Testis (tissue), 3 donors: ENCODE results near the gene PAF1. TPM values are rescaled to one million over a fixed set of nuclear protein-coding genes. Genes with fewer than 3 reads are reported as not detected.

Experiments
- DNase-seq: peaks from one replicate; pipeline ENCODE4 v3.0.0-alpha.2; 2019
- H3K27ac ChIP-seq, 2 donors: fragments of 200-600 bp; sonication (generic); one replicate each; pipeline ENCODE4 v1.5.1; 2019
- H3K27me3 ChIP-seq: fragments of 200-600 bp; sonication (generic); one replicate; pipeline ENCODE4 v1.5.1; 2019
- H3K36me3 ChIP-seq: fragments of 200-600 bp; sonication (generic); one replicate; pipeline ENCODE4 v1.5.1; 2017; ENCODE audit warnings: low read depth; ENCODE audit errors: missing control alignments
- H3K4me1 ChIP-seq: fragments of 200-600 bp; sonication (generic); one replicate; pipeline ENCODE4 v1.5.1; 2019
- H3K4me3 ChIP-seq, 2 donors: fragments of 200-600 bp; sonication (generic); one replicate each; pipeline ENCODE4 v1.5.1; 2017 to 2019
- H3K9me3 ChIP-seq: fragments of 200-600 bp; sonication (generic); one replicate; pipeline ENCODE4 v1.5.1; 2017
- POLR2A ChIP-seq: fragments of 450-650 bp; IDR thresholded peaks from one replicate; pipeline ENCODE4 v1.6.1; 2017; ENCODE audit warnings: antibody characterized with exemption, mild to moderate bottlenecking, moderate library complexity
- WGBS, 2 donors: methylation state at CpG; one replicate each; pipeline ENCODE4 v1.1.5; 2018; 5-methylcytosine and 5-hydroxymethylcytosine counted together
- intact Hi-C: fragments of 100-400 bp; cut with DNase I; formaldehyde crosslinking; loops from one replicate; pipeline ENCODE4 v1.15.1; 2023; ENCODE audit warnings: low total_unique reads
- polyA plus RNA-seq: library from polyadenylated mRNA; stranded (reverse); fragments of 350-450 nt; fragmentation: Illumina TruSeq; extraction: RNeasy Lipid Tissue Mini Kit (QIAGEN cat#74804); gene quantifications from one replicate; pipeline ENCODE4 v1.2.3, GENCODE V29; 2014; ENCODE audit warnings: low read depth, low replicate concordance; ENCODE audit not compliant: insufficient read depth
- total RNA-seq, 2 donors: library from RNA; depleted of rRNA; stranded (reverse); fragments of >200 nt; gene quantifications; one replicate each; pipeline ENCODE4 v1.2.3, GENCODE V29; 2016
- TF ChIP-seq, protein P1 (sequence below), 3 experiments: fragments of 450-650 bp in 2 of 3; fragments of 200-600 bp in 1 of 3; sonication (generic) in 1 of 3; IDR thresholded peaks; one replicate each; pipeline ENCODE4 v1.5.1; 2016 to 2019; ENCODE audit warnings: antibody characterized with exemption in 3 of 3, mild to moderate bottlenecking in 2 of 3, moderate library complexity in 1 of 3

The PAF1 gene
- total and polyA plus RNA-seq, 3 donors from 2014 or later, result 70.7 to 154 (median 74.6) TPM

DNA sequence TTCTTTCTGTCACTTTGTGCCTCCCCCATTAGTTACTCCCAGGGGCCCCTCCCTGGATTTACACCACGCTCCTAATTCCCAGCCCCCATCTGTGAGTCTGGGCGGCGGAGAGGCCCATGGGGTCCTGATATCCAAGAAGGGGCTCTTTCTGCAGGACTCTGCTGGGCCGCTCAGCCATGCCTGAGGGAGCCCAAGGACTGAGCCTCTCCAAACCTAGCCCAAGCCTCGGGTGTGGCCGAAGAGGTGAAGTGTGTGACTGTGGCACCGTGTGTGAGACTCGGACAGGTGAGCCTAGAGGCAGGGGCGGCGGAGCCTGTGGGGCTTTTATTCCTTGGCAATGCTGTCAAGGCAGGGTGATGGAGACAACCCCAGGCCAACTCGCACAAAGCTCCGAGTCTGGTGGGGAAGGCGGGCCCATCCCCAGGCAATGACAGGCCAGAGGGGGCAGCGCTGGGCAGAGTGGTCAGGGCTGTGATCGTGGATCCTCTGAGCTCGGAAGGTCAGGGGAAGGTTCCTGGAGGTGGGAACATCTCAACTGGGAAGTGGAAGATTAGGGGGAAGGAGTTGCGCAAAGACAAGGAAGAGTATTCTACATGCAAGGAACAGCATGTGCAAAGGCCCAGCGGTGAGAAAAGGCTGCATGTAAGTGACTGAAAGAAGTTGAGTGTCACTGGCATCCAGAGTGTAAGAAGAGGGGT is 23.2 kb upstream of the PAF1 start:
- TF ChIP-seq, protein P1, sequence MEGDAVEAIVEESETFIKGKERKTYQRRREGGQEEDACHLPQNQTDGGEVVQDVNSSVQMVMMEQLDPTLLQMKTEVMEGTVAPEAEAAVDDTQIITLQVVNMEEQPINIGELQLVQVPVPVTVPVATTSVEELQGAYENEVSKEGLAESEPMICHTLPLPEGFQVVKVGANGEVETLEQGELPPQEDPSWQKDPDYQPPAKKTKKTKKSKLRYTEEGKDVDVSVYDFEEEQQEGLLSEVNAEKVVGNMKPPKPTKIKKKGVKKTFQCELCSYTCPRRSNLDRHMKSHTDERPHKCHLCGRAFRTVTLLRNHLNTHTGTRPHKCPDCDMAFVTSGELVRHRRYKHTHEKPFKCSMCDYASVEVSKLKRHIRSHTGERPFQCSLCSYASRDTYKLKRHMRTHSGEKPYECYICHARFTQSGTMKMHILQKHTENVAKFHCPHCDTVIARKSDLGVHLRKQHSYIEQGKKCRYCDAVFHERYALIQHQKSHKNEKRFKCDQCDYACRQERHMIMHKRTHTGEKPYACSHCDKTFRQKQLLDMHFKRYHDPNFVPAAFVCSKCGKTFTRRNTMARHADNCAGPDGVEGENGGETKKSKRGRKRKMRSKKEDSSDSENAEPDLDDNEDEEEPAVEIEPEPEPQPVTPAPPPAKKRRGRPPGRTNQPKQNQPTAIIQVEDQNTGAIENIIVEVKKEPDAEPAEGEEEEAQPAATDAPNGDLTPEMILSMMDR (IDR thresholded peaks at IDR 0.05), result no peak
- TF ChIP-seq POLR2A, result no peak
- no peaks in the 10 kb centered on the region for H3K36me3 ChIP-seq
- no peaks in the 10 kb centered on the region for H3K9me3 ChIP-seq
- intact Hi-C loops, result no loop called here
- DNase-seq, result no peak
- WGBS, 2 donors, result 29 to 41% methylated on average over 18 of the region's 18 CpGs
- peak overlapping the region; percentile 69 to 89 for H3K4me3 ChIP-seq
- peak overlapping the region; percentile 92 to 94 for H3K27ac ChIP-seq
- H3K27me3 ChIP-seq, result no peaks in the 10 kb centered on the region
- H3K4me1 ChIP-seq, result peaks cover 18% of the 10 kb centered on the region

DNA sequence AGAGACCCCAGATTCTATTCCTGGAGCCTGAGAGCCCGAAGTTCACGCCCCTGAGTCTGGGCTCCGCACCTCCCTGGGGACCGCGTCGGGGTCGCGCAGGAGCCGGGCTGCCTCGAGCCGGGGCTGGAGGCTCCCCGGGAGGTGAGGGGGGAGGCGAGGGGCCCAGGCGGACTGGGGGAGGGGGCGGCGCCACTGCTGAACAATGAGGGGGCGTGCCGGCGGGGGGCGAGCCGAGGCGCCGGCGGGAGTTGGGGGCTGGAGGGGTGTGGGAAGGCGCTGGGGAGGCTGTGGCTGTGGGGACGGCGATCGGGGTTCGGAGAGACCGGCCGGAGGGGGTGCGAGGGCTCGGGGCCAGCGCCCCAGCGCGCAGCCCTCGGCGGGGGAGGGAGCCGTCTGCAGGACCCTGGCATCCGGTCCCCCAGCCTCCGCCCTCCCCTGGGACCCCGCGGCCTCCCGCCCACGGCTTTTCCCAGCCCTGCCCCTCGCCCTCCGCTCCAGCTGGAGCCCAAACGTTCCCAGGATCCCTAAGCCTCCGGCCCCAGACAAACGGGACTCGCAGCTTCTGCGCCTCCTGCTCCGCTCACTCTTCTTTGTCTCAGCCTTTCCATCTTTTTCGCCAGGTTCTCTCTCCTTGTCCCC is 22.5 kb upstream of the PAF1 start:
- no peaks in the 10 kb centered on the region for H3K36me3 ChIP-seq
- TF ChIP-seq, protein P1 (IDR thresholded peaks at IDR 0.05), result no peak
- no peak for TF ChIP-seq POLR2A
- intact Hi-C loops, result no loop called here
- no peaks in the 10 kb centered on the region for H3K27me3 ChIP-seq
- peak overlapping the region; percentile 69 to 89 for H3K4me3 ChIP-seq
- peaks cover 18% of the 10 kb centered on the region for H3K4me1 ChIP-seq
- no peaks in the 10 kb centered on the region for H3K9me3 ChIP-seq
- H3K27ac ChIP-seq, result peak overlapping the region; percentile 92 to 94
- peak; percentile 61 for DNase-seq
- WGBS, 2 donors, result 1% methylated on average over 17 to 47 of the region's 54 CpGs

DNA sequence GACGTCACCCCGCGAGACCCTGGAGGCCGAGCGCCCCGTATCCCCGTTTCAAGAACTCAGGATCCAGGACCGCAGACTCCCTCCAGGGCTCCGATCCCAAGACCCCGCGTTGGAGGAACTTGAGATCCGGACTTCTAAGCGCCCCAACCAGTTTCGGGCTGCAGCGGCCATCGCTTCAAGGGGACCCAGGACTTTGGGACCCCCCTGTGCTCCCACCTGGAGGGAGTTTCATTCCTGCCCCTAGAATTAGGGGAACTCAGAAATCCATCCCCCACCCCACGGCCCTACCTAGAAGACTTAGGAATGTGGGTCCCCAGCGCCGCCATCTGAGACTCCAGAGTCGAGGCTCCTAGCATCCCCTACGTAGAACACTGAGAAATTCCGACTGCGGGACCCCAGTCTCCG is 22.0 kb upstream of the PAF1 start:
- H3K27ac ChIP-seq, result peak overlapping the region; percentile 92 to 94
- TF ChIP-seq, protein P1 (IDR thresholded peaks at IDR 0.05), result peak in 1 of 3 experiments; percentile 78
- no peak for TF ChIP-seq POLR2A
- 1% methylated on average over 24 of the region's 24 CpGs; no CpG with 5 or more reads in 1 of the 2 donors for WGBS, 2 donors
- peak overlapping the region; percentile 69 to 89 for H3K4me3 ChIP-seq
- no peaks in the 10 kb centered on the region for H3K36me3 ChIP-seq
- no peak for DNase-seq
- intact Hi-C loops, result no loop called here
- peaks cover 18% of the 10 kb centered on the region for H3K4me1 ChIP-seq
- H3K9me3 ChIP-seq, result no peaks in the 10 kb centered on the region
- no peaks in the 10 kb centered on the region for H3K27me3 ChIP-seq

DNA sequence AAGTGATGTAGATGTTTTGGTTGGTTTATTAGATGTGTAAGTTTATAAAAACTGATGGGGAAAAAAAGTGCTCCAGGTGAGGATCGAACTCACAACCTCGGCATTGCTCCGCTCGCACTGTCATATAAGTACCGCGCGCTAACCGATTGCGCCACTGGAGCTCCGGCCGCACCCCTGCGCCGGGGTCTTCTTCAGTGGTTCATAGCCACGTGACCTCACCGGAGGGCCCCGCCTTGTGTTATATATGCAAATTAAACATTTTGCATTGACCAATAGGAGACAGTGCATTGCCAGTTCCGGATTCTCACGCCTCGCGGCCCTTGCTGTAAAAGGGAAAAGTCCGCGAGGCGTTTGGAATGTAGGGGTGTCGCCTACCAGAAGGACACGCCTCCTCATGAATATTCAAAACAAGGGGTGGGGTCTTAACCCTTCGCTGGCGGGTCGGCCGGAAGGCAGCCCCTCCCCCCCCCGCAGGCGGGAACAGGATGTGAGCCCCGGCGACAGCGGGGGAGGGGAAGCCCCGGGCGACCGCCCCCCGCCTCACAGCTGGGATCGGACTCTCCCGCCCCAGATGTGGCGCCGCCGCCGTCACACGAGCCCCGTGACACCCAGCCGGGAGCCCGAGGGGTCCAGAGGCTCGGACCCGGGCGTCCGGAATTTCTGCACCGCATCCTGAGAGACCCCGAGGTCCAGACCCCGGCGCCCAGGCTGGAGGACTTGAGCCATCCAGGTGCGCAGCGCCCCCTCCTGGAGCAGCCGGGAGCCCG is 21.4 kb upstream of the PAF1 start, which contains the start of gene PLEKHG2:
TSS of gene PLEKHG2 (plus strand) at position 570 of the 767 bp plus-strand sequence. CDS start 1,418 bp downstream, outside the sequence.
- Histone ChIP-seq H3K4me1 (peaks cover 18% of the 10 kb centered on the region), H3K27me3 (no peaks in the 10 kb centered on the region), H3K27ac (peak within 1 kb of the TSS; percentile 92 to 95), H3K4me3 (peak within 1 kb of the TSS; percentile 69 to 89), H3K9me3 (no peaks in the 10 kb centered on the region), H3K36me3 (no peaks in the 10 kb centered on the region)
- DNase-seq, result peak; percentile 99
- TF ChIP-seq, protein P1 (IDR thresholded peaks at IDR 0.05), result peak in 2 of 3 experiments; percentile 83 to 90
- TF ChIP-seq POLR2A, result no peak
- WGBS, 2 donors, result 0% methylated on average over 25 to 44 of the region's 60 CpGs
- intact Hi-C loops, result no loop called here
